ENCODE results near the gene GTF3C5.

GTF3C5 gene

GRCh38 chr9:133098104-133098754 is 67.4 kb downstream of the GTF3C5 start:
- DNase-seq = no peak

DNA sequence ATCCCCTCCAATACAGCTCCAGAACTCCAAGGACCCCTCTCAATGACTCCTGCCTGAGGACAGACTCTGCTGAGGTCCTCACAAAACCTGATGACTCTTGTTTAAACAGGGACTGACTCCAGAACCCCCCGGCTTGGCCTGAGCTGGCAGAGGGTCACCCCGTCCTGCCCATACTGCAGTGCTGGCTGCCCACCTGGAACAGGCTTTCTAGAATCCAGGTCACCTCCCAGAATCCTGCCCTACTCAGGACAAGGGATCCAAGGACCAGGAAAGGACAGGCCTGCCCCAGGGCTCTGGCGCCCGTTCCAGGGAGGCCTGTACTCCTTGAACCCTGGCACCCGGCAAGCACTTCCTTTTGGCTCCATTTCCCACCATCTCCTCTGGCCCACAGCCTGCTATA is 68.1 kb downstream of the GTF3C5 start:
- no peak for DNase-seq

- no peak for DNase-seq
Measured at GRCh38 chr9:133099726-133100505, 69.1 kb downstream of the GTF3C5 start.

DNA sequence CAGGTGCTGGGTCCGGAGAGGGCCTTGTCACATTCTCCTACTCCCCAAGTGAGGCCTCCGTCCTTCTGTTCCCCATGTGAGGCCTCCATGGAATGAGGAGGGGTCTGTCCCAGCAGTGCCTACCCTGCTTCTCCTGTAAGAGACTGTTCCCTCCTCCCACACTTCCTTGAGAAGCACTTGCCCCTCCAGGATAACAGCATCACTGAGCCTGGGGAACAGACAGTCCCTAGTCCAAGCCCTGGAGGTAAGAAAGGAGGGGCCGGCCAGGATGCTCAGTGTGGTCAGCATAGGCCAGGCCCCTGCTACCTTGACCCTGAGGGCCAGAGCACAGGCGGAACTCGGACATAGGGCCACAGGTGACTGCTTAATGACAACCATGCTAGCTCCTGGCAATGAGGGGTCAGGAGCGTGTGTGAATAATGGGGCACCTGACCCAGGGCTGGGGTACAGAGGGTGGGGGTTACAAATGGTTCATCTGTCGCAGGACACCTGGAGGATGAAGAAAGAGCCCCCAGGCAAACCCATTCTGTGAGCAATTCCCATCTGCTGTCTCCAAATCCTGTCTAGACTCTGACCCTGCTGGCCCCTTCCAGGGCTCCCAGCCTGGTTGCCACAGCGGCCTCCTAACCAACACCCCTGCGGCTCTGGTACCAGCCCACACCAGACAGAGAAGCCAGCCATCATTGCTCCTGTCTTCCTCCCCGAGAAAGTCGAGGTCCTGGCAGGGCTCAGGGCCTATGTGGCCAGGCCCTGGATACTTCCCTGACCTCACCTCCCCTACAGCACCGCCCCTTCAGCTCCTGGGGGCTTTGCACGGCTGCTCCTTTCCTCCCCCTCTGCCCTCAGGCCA is 69.9 kb downstream of the GTF3C5 start:
- no peak for DNase-seq

- DNase-seq = no peak
Measured at GRCh38 chr9:133101356-133102189, 70.8 kb downstream of the GTF3C5 start.

DNA sequence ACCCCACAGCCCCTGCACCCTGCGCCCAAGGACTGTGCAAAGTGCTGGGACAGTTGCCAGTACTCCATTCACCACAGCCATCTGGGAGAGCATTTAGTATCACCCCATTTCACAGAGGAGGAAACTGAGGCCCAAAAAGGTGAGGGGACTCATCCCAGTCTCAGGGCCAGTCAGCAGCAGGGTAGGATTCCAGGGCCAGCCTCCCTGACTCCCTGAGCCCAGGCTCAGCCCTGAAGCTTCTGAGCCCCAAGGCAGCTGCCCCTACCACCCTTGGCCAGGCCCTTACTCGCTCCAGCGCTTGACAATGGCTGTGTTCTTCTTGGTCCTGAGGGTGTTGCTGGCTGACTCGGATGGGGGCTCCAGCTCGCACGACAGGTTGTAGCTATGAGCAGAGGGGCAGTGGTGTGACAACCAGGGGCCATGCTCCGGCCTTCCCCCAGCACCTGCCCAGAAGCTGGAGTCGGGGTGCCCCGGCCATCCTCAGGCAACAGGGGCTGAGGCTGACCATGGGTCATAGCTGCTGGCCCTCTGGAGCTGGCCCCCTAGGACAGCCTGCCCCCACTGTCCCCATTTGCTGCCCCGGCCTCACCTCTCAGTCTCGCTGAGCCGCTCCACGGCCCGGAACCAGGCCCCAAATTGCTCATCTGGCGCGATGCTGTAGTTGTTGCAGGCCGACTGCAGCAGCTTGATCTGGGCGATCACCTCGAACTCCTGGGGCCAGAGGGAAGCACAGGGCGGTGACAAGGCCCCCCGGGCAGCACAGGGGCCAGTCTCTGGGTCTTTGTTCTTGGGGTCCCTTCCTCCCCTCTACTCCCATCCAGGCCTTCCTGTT is 71.6 kb downstream of the GTF3C5 start:
- DNase-seq = no peak

DNA sequence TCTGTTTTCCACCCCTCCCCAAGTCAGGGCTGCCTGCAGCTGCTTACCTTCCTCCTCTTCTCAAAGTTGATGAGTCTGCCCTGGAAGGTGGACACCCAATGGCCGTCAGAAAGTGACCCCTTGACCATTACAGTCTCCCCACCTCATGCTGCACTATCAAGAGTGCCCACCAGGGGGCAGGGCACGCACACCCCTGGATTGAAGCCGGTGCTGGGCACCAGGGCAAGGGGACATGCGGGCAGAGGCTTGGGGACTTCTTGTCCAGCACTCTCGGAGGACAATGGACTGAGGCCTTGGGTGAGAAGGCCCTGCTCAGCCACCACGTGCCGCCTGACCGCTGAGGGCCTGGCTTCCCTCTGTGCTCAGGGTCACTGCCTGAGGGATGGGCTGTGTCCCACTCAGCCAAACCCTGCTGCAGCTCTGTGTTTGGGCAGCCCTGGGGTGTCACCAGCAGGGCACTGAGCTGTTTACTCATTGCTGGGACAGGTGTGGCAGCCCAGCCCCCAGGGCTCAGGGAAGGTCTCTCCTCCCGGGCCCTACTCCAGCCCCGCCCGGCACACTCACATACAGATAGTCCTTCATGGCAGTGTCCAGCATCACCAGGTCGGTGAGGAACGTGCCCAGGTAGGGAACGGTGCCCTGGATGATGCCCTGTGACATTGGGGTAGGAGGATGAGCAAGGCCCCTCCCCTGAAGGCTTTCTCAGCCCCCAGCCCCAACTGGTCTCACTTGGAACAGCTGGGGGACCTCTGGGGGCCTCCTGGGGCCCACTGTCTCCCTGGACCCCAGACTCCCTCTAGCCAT is 72.6 kb downstream of the GTF3C5 start:
- no peak for DNase-seq

DNA sequence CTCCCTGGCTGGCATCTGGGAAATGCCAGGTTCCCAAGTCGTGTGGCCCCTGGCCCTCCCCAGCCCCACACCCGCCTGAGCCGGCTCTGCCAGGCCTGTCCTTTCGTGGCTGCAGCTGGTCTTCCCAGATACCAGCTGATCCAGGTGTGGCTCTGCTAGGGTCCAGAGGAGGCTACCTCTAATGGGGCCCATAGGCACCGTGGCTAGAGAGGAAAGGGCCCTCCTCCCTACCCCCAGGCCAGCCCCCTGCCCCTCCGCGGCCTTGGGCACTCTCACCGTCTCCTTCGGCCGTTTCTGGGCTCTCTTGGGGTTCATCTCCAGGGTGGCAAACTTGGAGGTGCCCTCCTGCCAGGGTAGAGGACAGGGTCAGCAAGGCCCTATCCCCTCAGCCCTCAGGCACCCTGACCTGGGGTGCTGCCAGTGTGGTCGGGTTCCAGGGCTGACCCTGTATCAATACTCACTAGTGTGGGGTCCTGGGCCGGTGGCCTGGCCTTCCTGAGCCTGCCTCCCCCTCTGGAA is 73.2 kb downstream of the GTF3C5 start:
- no peak for DNase-seq

DNA sequence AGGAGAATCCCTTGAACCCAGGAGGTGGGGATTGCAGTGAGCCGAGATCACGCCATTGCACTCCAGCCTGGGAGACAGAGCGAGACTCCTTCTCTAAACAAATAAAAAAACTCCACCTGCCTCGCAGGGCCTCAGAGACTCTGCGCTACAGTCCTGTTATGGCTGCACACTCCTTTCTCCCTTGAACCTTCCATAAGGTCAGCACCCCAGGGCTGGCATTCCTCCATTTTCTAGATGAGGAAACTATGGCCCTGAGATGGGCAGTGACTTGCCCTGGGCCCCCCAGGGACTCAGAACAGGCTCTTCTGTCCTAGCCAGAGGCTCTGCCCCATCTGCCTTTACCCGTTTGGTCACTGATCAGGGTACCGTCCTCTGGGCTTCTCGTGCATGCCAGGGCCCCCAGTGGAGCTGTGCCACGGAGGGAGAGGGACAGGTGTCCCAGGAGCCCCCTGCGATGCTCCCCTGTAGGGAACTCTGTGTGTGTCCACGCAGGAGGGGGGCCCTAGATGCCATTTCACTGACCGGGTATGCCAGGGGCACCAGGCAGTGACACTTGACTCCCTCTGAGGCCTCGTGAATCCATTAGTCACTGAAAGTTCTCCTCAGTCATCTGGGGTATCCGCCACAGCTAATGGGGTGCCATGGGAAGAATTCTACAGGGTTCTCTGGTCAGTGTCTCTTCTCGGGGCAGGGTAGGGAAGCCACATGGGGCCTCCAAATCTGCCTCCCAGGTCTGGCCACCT is 74.1 kb downstream of the GTF3C5 start:
- no peak for DNase-seq

GRCh38 chr9:133105461-133105770 is 74.6 kb downstream of the GTF3C5 start:
- DNase-seq = no peak

- DNase-seq = no peak
Measured at GRCh38 chr9:133106511-133107244, 75.9 kb downstream of the GTF3C5 start.

- no peak for DNase-seq
Measured at GRCh38 chr9:133107245-133107722, 76.5 kb downstream of the GTF3C5 start.

All from DMS79 (cell line).